Liver (tissue), 9 donors: ENCODE data around the gene LSAMP. TPM values are rescaled to one million over a fixed set of nuclear protein-coding genes. Genes with fewer than 3 reads are reported as not detected.

Source experiments
- DNase-seq: peaks from one replicate; pipeline ENCODE4 v3.0.0-alpha.2; 2017; ENCODE audit warnings: low spot score
- H3K27ac ChIP-seq, 2 donors: one replicate each; pipeline ENCODE4 v1.7.0; 2013; ENCODE audit warnings: inconsistent platforms in 2 of 2, low read length in 2 of 2, control low read depth in 1 of 2, low read depth in 1 of 2, mild to moderate bottlenecking in 1 of 2
- H3K27me3 ChIP-seq, 4 donors: one replicate each; pipeline versions ENCODE4 v1.6.1 to v1.7.0; 2013; ENCODE audit warnings: low read length in 3 of 4, inconsistent platforms in 1 of 4, mild to moderate bottlenecking in 1 of 4, moderate library complexity in 1 of 4; ENCODE audit not compliant: control insufficient read depth in 4 of 4, insufficient read depth in 4 of 4
- H3K36me3 ChIP-seq, 4 donors: one replicate each; pipeline versions ENCODE4 v1.6.1 to v1.7.0; 2013; ENCODE audit warnings: low read length in 3 of 4, mild to moderate bottlenecking in 3 of 4, low read depth in 1 of 4, moderate library complexity in 1 of 4; ENCODE audit not compliant: control insufficient read depth in 4 of 4, insufficient read depth in 3 of 4
- H3K4me1 ChIP-seq, 4 donors: one replicate each; pipeline versions ENCODE4 v1.6.1 to v1.7.0; 2013; ENCODE audit warnings: low read length in 3 of 4, mild to moderate bottlenecking in 3 of 4, moderate library complexity in 1 of 4; ENCODE audit not compliant: control insufficient read depth in 4 of 4, insufficient read depth in 4 of 4
- H3K4me3 ChIP-seq, 3 donors: one replicate each; pipeline versions ENCODE4 v1.6.1 to v1.7.0; 2013; ENCODE audit warnings: low read length in 3 of 3, control low read depth in 1 of 3, low read depth in 1 of 3, mild to moderate bottlenecking in 1 of 3
- H3K9ac ChIP-seq, 2 donors: one replicate each; pipeline ENCODE4 v1.7.0; 2013; ENCODE audit warnings: low read length in 2 of 2, mild to moderate bottlenecking in 2 of 2, moderate library complexity in 2 of 2, control low read depth in 1 of 2, low read depth in 1 of 2
- H3K9me3 ChIP-seq, 4 donors: one replicate each; pipeline versions ENCODE4 v1.6.1 to v1.7.0; 2013; ENCODE audit warnings: low read length in 3 of 4; ENCODE audit not compliant: control insufficient read depth in 4 of 4
- EGR1 ChIP-seq, 2 donors: IDR thresholded peaks; 2 replicates each; pipeline ENCODE4 v1.6.1; 2016 to 2018; ENCODE audit warnings: antibody characterized with exemption in 2 of 2, low read depth in 2 of 2
- FOXA1 ChIP-seq: IDR thresholded peaks from 2 replicates; pipeline ENCODE4 v1.6.1; 2016; ENCODE audit warnings: antibody characterized with exemption
- FOXA2 ChIP-seq: IDR thresholded peaks from 2 replicates; pipeline ENCODE4 v1.6.1; 2016; ENCODE audit warnings: antibody characterized with exemption
- HNF4G ChIP-seq: IDR thresholded peaks from 2 replicates; pipeline ENCODE4 v1.6.1; 2016; ENCODE audit warnings: antibody characterized with exemption
- JUND ChIP-seq, 2 donors: IDR thresholded peaks; 2 replicates each; pipeline ENCODE4 v1.6.1; 2016; ENCODE audit warnings: antibody characterized with exemption in 2 of 2
- NR2F2 ChIP-seq: IDR thresholded peaks from 2 replicates; pipeline ENCODE4 v1.6.1; 2016; ENCODE audit warnings: antibody characterized with exemption
- RAD21 ChIP-seq, 2 donors: IDR thresholded peaks; 2 replicates each; pipeline ENCODE4 v1.6.1; 2016; ENCODE audit warnings: antibody characterized with exemption in 2 of 2, mild to moderate bottlenecking in 2 of 2
- SP1 ChIP-seq: IDR thresholded peaks from 2 replicates; pipeline ENCODE4 v1.6.1; 2018; ENCODE audit warnings: antibody characterized with exemption, mild to moderate bottlenecking
- YY1 ChIP-seq: IDR thresholded peaks from 2 replicates; pipeline ENCODE4 v1.6.1; 2016; ENCODE audit warnings: antibody characterized with exemption, mild to moderate bottlenecking
- ZBTB33 ChIP-seq: IDR thresholded peaks from 2 replicates; pipeline ENCODE4 v1.6.1; 2016; ENCODE audit warnings: antibody characterized with exemption
- WGBS: extraction: QIAGEN DNeasy Blood & Tissue Kit; methylation state at CpG from one replicate; pipeline ENCODE4 v1.1.7; 2013; 5-methylcytosine and 5-hydroxymethylcytosine counted together
- polyA plus RNA-seq, 2 donors: library from polyadenylated mRNA; stranded (reverse) in 1 of 2; unstranded in 1 of 2; fragments of 200-250 nt in 1 of 2; fragments of >200 nt in 1 of 2; fragmentation: Nextera tagmentation in 1 of 2; extraction: Ambion mirVana in 1 of 2; gene quantifications; one replicate each; pipeline versions ENCODE4 v1.2.1 to v1.2.3, GENCODE V29; 2013 to 2015
- total RNA-seq, 2 donors: library from RNA; depleted of rRNA; stranded (reverse); fragments of >200 nt; gene quantifications; one replicate each; pipeline ENCODE4 v1.2.3, GENCODE V29; 2014
- TF ChIP-seq, protein P1 (sequence below): IDR thresholded peaks from 2 replicates; pipeline ENCODE4 v1.6.1; 2016; ENCODE audit warnings: antibody characterized with exemption
- TF ChIP-seq, protein P2 (sequence below): IDR thresholded peaks from 2 replicates; pipeline ENCODE4 v1.6.1; 2016; ENCODE audit warnings: antibody characterized with exemption, mild to moderate bottlenecking
- donor health status: healthy.
- donor health status: healthy.
- donor health status: healthy.
- donor health status: healthy.
- donor health status: healthy.

LSAMP gene
- total and polyA plus RNA-seq, 4 donors, result 0.01 to 0.17 (median 0.06) TPM

DNA sequence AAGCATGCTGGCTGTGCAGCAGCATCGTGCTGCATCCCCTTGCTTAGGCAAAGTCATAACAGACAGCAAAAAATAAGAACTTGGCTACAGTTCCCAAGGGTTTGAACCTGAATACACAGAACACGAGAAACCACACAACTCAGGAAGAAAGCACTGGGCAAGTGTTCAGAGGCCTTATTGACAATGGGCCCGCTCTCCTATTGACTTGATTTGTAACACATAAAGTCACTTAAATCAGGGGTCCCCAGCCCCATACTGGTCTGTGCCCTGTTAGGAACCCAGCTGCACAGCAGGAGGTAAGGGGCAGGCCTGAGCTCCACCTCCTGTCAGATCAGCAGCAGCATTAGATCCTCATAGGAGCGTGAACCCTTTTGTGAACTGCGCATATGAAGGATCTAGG lies 145.1 kb downstream of the LSAMP start:
- H3K36me3 ChIP-seq, result no peaks in the 10 kb centered on the region
- DNase-seq, result no peak
- H3K27ac ChIP-seq, result no peak overlapping the region
- WGBS, result 78% methylated on average over 5 of the region's 5 CpGs
- no peak overlapping the region for H3K9ac ChIP-seq
- no peaks in the 10 kb centered on the region for H3K27me3 ChIP-seq
- no peak overlapping the region for H3K4me3 ChIP-seq
- H3K9me3 ChIP-seq, result no peaks in the 10 kb centered on the region
- H3K4me1 ChIP-seq, result no peaks in the 10 kb centered on the region
- TF ChIP-seq FOXA1 (no peak), FOXA2 (no peak), HNF4G (no peak), SP1 (no peak), JUND (IDR thresholded peaks at IDR 0.05) (no peak), EGR1 (IDR thresholded peaks at IDR 0.05; ENCODE audit: low read depth in 2 of 2) (no peak), RAD21 (IDR thresholded peaks at IDR 0.05) (no peak), YY1 (no peak), NR2F2 (no peak)
- TF ChIP-seq, protein P1, sequence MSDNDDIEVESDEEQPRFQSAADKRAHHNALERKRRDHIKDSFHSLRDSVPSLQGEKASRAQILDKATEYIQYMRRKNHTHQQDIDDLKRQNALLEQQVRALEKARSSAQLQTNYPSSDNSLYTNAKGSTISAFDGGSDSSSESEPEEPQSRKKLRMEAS, result no peak
- TF ChIP-seq, protein P2, sequence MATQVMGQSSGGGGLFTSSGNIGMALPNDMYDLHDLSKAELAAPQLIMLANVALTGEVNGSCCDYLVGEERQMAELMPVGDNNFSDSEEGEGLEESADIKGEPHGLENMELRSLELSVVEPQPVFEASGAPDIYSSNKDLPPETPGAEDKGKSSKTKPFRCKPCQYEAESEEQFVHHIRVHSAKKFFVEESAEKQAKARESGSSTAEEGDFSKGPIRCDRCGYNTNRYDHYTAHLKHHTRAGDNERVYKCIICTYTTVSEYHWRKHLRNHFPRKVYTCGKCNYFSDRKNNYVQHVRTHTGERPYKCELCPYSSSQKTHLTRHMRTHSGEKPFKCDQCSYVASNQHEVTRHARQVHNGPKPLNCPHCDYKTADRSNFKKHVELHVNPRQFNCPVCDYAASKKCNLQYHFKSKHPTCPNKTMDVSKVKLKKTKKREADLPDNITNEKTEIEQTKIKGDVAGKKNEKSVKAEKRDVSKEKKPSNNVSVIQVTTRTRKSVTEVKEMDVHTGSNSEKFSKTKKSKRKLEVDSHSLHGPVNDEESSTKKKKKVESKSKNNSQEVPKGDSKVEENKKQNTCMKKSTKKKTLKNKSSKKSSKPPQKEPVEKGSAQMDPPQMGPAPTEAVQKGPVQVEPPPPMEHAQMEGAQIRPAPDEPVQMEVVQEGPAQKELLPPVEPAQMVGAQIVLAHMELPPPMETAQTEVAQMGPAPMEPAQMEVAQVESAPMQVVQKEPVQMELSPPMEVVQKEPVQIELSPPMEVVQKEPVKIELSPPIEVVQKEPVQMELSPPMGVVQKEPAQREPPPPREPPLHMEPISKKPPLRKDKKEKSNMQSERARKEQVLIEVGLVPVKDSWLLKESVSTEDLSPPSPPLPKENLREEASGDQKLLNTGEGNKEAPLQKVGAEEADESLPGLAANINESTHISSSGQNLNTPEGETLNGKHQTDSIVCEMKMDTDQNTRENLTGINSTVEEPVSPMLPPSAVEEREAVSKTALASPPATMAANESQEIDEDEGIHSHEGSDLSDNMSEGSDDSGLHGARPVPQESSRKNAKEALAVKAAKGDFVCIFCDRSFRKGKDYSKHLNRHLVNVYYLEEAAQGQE, result no peak

DNA sequence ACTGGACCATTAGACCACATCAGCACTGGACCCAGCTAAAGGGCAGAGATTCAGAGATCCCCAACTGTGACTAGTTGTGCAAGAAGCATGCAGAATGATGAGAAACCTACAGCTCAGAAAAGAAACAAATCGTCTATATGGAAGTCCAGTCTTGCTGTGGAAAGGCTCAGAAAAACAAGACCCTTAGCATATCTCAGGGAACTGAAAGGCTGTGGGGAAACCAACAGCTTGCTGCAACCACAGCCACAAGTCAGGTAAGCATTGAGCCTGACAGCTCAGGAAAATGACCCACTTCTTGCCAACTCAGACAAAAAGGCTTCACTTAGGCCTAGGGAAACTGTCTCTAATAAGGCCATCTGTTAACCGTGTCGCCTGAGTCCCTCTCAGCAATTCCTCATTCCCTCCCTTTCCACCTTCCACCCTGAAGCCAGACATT lies 145.6 kb downstream of the LSAMP start:
- 64% methylated on average over 3 of the region's 3 CpGs for WGBS

More for the DNA sequence above, 145.6 kb downstream of the LSAMP start:
- Histone ChIP-seq H3K9me3 (no peaks in the 10 kb centered on the region), H3K27ac (no peak overlapping the region), H3K4me1 (no peaks in the 10 kb centered on the region), H3K9ac (no peak overlapping the region), H3K36me3 (no peaks in the 10 kb centered on the region), H3K27me3 (no peaks in the 10 kb centered on the region), H3K4me3 (no peak overlapping the region)
- no peak for DNase-seq
- TF ChIP-seq ZBTB33 (no peak), NR2F2 (no peak), EGR1 (IDR thresholded peaks at IDR 0.05; ENCODE audit: low read depth in 2 of 2) (no peak)
